SKM-1 treated with dmso at 0.1 percent for 144 hours (cell line): ENCODE results near the gene DHRS1.

ENCODE experiments used
- DNase-seq: peaks from one replicate; lab custom pipeline; 2025; ENCODE audit not compliant: unreplicated experiment; lab: John Stamatoyannopoulos, UW

The DHRS1 gene

DNA sequence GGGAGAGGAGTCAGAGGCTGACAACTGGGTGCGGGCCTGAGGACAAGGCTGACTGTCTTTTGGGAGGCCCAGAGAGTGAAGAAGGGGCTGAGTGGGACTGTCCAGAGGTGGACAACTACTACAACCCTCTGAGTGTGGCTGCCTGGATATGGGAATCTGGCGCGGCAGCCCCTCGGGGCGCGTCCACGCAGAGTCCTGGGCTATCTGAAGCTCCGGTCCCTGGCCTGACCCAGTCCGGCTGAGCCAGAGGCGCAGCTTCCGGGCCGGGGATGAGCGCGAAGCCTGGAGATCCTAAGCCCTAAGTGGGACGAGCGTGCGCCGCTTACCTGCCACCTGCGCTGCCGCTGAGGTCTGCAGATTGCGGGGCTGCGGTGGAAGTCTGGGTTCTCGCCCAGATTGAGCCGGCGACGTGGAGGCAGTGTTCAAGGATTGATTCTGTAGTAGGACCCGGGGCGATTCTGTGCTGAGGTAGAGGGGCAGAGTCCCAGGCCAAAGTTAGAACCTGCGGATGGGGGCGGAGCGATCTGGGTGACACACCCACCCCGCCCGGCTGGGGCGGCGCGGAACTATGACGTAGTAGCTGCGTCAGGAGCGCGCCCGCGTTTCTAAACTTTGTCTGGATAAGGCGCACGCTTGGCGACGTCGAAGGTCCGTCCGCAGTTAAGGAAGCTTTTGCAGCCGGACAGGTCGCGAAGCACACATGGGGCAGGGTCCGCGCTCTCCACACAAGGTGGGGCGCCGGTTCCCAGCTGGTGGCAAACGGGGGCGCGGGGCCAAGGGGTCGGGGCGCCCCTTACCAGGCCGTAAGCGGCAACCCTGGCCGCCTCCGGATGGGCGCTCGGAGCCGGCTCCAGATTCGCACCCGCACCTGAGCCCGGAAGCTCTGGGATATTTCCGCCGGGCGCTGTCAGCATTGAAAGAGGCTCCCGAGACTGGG is at the start of gene DHRS1, which contains the start of gene NOP9:
Gene DHRS1 (minus strand): TSS at position 526 of the 937 bp plus-strand sequence. CDS start 674 bp downstream, outside the sequence.
Gene NOP9 (plus strand): TSS at position 596 of the 937 bp plus-strand sequence. CDS start 105 bp downstream, at position 701.
- peak; percentile 45 for DNase-seq

DNA sequence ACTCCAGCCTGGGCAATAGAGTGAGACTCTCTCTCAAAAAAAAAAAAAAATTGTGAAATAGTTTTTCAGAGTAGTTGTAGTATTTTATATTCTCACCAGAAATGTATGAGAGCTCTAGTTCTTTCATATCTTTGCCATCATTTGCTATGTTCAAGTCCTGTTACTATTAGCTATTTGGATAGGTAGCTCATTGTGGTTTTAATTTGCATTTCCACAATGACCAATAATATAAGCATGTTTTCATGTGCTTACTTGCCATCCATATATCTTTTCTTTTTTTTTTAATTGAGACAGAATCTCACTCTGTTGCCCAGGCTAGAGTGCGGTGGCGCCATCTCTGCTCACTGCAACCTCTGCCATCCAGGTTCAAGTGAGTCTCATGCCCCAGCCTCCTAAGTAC is 48.6 kb upstream of the DHRS1 start:
- no peak for DNase-seq

GRCh38 chr14:24347134-24347533 is 47.6 kb upstream of the DHRS1 start:
- DNase-seq, result no peak

DNA sequence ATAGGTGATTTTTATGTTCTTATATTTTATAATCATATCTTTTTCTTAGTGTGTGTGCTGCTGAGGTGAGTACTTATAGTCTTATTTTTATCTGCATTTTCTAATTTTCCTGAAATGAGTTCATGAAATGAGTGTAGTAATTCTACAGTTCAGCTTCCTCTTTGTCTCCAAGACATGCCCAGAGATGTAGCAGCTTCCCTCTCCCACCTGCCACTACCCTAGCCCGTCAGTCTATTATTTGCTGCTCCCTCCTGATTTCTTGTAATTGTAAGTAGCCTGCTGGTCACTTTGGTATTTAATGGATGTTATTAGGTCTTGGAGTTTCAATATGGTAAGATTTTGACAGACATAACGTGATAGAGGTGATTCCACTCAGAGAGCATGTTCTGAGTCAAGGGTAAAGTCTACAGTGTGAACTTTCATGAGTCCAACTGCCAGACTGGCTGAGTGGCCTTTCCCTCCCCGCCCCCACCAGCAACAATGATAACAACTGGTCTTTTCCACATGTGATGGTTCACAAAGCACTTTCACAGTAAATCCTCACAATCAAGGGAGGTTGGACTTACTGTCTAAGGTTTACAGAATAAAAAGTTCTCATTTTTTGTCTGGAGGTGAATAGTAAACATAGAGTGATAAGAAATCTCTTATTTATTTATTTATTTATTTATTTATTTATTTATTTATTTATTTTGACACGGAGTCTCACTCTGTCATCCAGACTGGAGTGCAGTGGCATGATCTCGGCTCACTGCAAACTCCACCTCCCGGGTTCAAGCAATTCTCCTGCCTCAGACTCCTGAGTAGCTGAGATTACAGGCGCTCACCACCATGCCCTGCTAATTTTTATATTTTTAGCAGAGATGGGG is 44.4 kb upstream of the DHRS1 start:
- no peak for DNase-seq

DNA sequence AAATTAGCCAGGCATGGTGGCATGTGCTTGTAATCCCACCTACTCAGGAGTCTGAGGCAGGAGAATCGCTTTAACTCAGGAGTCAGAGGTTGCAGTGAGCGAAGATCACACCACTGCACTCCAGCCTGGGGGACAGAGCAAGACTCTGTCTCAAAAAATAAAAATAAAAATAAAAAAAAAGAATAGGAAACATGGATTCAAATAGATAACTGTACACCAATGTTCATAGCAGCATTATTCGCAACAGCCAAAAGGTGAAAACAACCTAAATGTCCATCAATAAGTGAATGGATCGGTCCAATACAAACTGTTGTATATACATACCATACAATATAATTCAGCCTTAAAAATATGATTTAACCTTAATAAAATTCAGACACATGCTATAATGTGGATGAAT is 43.3 kb upstream of the DHRS1 start:
- DNase-seq, result no peak

DNA sequence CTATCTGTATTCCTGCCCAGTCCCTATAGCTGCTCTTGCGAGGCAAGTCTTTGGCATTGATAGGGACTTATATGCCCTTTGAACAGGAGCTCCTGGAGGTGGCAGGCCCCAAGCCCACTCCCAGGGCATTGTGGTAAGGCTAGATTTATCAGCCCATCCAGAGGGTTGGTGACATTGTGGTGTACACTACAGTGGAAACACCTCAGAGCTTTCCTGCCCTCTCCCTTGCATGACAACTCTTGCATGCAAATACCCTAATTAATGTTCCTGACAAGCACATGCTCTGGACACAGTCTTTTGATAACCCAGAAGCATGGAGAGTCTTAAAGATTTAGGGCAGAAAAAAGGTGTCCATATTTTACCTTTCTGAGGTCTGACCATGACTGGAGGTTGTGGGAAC is 41.0 kb upstream of the DHRS1 start:
- DNase-seq, result no peak

DNA sequence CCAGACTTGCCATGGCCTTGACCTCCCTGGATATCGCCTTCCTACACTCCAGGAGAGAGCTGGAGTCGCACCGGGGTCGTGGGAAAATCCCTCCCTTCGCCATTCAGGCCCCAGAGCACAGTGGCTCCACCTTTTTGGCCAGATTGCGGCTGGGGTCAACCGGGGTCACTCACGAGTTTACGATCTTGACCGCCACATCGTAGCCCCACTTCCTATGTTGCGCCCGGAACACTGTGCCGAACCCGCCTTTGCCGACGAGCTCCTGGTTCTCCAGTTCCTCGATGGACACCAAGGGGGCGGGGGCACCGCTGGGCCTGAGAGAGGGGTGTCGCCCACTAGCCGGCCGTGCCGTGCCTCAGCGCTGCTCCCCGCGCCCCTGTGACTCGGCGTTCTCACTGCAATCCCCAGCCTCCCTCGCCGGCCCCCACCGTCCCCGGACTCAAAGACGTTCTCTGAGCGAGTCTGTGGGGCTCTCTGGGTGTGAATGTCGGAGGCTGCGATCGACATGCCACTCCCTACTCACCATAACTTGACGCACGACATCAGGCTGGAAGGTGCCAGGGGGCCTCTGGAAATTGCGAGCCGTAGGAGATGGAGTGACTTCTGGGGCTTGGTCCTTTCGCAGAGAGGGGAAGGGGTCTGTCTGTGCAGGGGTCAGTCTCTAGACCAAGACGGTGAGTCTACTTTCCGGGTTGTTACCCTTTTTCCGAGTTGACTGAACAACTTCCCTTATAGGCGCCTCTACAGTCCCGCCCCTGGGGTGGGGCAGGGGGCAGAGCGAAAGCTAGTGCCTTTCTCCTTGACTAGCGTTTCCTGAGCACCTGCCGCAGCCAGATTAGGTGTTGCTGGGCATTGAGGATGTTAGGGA is 39.9 kb upstream of the DHRS1 start, which contains the start of gene RIPK3:
Gene RIPK3 (minus strand): TSS at position 708 of the 868 bp plus-strand sequence. CDS start 165 bp downstream, at position 543.
- no peak for DNase-seq

DNA sequence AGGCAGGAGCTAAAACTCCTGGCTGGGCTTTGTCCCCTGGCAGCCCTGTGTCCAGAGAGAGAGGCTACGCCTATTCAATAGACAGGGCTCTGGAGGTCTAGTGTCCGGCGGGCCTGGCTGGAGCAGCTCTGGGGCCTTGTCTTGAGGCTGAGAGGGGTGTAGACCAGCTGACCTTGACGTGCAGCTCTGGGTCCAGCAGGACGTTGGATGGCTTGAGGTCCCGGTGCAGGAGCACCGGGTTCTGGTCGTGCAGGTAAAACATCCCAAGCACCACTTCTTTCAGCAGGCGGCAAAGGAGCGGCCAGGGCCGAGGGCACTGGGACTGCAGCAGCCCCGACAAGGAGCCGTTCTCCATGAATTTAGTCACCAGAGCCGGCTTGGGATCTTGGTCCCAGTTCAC is 39.3 kb upstream of the DHRS1 start:
- no peak for DNase-seq

GRCh38 chr14:24337824-24338175 is 38.2 kb upstream of the DHRS1 start:
- DNase-seq, result no peak

GRCh38 chr14:24337144-24337823 is 37.7 kb upstream of the DHRS1 start:
- no peak for DNase-seq

DNA sequence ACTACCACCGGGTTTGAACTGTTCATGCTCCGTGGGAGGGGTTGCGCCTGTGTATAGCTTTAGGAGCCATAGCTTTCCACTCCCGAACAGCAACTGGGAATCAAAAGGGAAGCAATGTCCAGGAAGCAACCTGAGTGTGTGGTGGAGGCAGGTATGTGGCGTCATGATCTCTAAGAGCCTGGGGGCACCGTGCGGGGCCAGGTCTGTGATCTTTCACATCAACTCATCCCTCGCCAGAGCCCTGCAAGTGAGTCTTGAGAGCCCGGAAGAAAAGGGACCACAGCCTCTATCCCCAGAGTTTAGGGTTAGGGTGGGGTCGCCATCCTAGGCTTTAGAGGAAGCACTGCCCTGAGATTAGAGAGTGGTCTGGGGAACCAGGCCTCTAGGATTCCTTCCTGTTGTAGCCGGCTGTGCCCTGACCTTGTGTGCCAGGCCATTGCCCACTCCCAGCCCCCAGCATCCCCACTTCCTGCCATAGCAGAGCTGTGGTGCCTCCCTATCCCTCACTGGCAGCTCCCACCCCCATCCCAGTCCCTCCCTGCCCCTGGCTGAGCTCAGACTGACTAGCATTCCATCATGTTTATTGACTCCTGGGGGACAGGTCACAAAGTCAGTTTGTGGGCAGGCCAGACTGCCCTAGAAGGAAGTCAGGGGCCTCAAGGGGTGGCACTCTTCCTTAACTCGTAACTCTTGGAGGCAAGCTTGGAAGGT is 36.0 kb upstream of the DHRS1 start:
- DNase-seq, result no peak

GRCh38 chr14:24334431-24335291 is 35.1 kb upstream of the DHRS1 start, which contains the start of gene ADCY4:
Gene ADCY4 (minus strand): TSS chr14:24335071. CDS start chr14:24334652, 419 bp downstream.
- DNase-seq, result no peak

- DNase-seq, result no peak
Observed at GRCh38 chr14:24332268-24332993, 32.9 kb upstream of the DHRS1 start.

DNA sequence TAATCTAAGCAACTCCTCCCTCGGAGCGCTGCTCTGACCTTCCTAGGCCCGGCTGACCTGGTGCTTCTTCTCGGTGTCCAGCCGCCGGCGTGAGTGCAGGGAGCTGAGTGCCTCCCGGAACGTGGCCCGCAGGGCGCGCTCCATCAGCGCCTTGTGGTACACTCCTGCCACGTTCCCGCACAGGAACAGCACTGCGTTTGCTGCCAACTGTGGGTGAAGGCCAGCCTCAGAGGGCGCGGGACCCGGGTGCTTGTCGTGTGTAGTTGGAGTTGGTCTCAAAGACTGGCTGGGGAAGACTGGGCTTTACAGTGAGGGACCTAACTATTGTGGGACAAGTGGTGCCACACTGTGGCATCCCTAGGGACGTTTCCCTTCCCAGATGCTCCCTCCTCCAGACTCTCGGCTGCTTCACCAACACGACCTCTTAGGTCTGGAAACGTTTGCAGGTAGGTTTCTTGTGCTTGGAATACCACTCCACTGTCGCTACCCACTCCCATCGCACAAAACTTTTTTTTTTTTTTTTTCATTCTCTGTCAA is 32.2 kb upstream of the DHRS1 start:
- DNase-seq, result no peak

GRCh38 chr14:24330973-24331674 is 31.5 kb upstream of the DHRS1 start:
- no peak for DNase-seq

DNA sequence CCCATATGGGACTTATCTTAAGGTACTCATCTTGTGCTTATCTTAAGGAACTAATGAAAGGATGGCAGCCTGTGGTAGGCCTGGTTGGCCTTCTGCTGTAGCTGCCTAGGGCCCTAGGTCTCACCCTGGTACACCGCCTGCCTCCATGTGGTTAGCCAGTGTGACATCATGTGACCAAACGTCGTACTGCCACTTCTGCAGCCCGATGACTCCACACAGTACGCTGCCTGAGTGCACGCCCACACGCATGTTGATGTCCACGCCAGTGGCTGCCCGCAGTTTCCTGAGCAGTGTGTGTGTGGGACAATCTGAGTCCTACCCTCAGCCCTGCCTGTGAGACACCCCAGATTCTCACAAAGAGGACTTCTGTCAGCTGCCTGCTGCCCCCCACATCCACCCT is 30.2 kb upstream of the DHRS1 start:
- DNase-seq, result no peak
